Measurements from ENCODE around the gene CCDC74B. TPM values are rescaled to one million over a fixed set of nuclear protein-coding genes. Genes with fewer than 3 reads are reported as not detected.
"Not testable (repeated sequence)": the region's sequence is repeated elsewhere in the genome, so short reads cannot be mapped to it uniquely, and the experiment has no call there.

The CCDC74B gene
- total RNA-seq (under 1 TPM; 0.09 to 0.17 TPM), polyA plus RNA-seq (under 1 TPM in 1 of 2 donors, not detected in 1; 0.09 TPM)

- not testable (repeated sequence) for DNase-seq (ENCODE audit: low spot score); H3K9me3 ChIP-seq (ENCODE audit: control insufficient read depth in 4 of 4, low read length in 3 of 4); H3K9ac ChIP-seq (ENCODE audit: low read depth in 1 of 2, low read length in 2 of 2); H3K36me3 ChIP-seq (ENCODE audit: control insufficient read depth in 4 of 4, insufficient read depth in 3 of 4, low read depth in 1 of 4, low read length in 3 of 4); H3K4me1 ChIP-seq (ENCODE audit: control insufficient read depth in 4 of 4, insufficient read depth in 4 of 4, low read length in 3 of 4); H3K27ac ChIP-seq (ENCODE audit: low read depth in 1 of 2, low read length in 2 of 2); H3K27me3 ChIP-seq (ENCODE audit: control insufficient read depth in 4 of 4, insufficient read depth in 4 of 4, low read length in 3 of 4); H3K4me3 ChIP-seq (ENCODE audit: low read depth in 1 of 3, low read length in 3 of 3)
- 10% methylated on average over 30 of the region's 30 CpGs for WGBS
These were observed at the start of gene CCDC74B for GRCh38 chr2:130145006-130145414. Gene CCDC74B (minus strand): TSS chr2:130145112. CDS start chr2:130144996, 116 bp downstream.

- not testable (repeated sequence) for H3K9me3 ChIP-seq (ENCODE audit: control insufficient read depth in 4 of 4, low read length in 3 of 4); H3K36me3 ChIP-seq (ENCODE audit: control insufficient read depth in 4 of 4, insufficient read depth in 3 of 4, low read depth in 1 of 4, low read length in 3 of 4); H3K4me3 ChIP-seq (ENCODE audit: low read depth in 1 of 3, low read length in 3 of 3); H3K4me1 ChIP-seq (ENCODE audit: control insufficient read depth in 4 of 4, insufficient read depth in 4 of 4, low read length in 3 of 4); H3K27ac ChIP-seq (ENCODE audit: low read depth in 1 of 2, low read length in 2 of 2); DNase-seq (ENCODE audit: low spot score); H3K27me3 ChIP-seq (ENCODE audit: control insufficient read depth in 4 of 4, insufficient read depth in 4 of 4, low read length in 3 of 4); H3K9ac ChIP-seq (ENCODE audit: low read depth in 1 of 2, low read length in 2 of 2)
- WGBS, result 89% methylated on average over 22 of the region's 22 CpGs
These were observed 48.9 kb upstream of the CCDC74B start for GRCh38 chr2:130193824-130194223.

GRCh38 chr2:130192451-130192850 is 47.5 kb upstream of the CCDC74B start:
- not testable (repeated sequence) for H3K27me3 ChIP-seq (ENCODE audit: control insufficient read depth in 4 of 4, insufficient read depth in 4 of 4, low read length in 3 of 4); DNase-seq (ENCODE audit: low spot score); H3K9me3 ChIP-seq (ENCODE audit: control insufficient read depth in 4 of 4, low read length in 3 of 4); H3K9ac ChIP-seq (ENCODE audit: low read depth in 1 of 2, low read length in 2 of 2); H3K4me3 ChIP-seq (ENCODE audit: low read depth in 1 of 3, low read length in 3 of 3); H3K27ac ChIP-seq (ENCODE audit: low read depth in 1 of 2, low read length in 2 of 2); H3K4me1 ChIP-seq (ENCODE audit: control insufficient read depth in 4 of 4, insufficient read depth in 4 of 4, low read length in 3 of 4); H3K36me3 ChIP-seq (ENCODE audit: control insufficient read depth in 4 of 4, insufficient read depth in 3 of 4, low read depth in 1 of 4, low read length in 3 of 4)
- 76% methylated on average over 3 of the region's 3 CpGs for WGBS

- H3K36me3 ChIP-seq (ENCODE audit: control insufficient read depth in 4 of 4, insufficient read depth in 3 of 4, low read depth in 1 of 4, low read length in 3 of 4); H3K27me3 ChIP-seq (ENCODE audit: control insufficient read depth in 4 of 4, insufficient read depth in 4 of 4, low read length in 3 of 4); H3K9ac ChIP-seq (ENCODE audit: low read depth in 1 of 2, low read length in 2 of 2); H3K4me1 ChIP-seq (ENCODE audit: control insufficient read depth in 4 of 4, insufficient read depth in 4 of 4, low read length in 3 of 4); DNase-seq (ENCODE audit: low spot score); H3K4me3 ChIP-seq (ENCODE audit: low read depth in 1 of 3, low read length in 3 of 3); H3K27ac ChIP-seq (ENCODE audit: low read depth in 1 of 2, low read length in 2 of 2); H3K9me3 ChIP-seq (ENCODE audit: control insufficient read depth in 4 of 4, low read length in 3 of 4): not testable (repeated sequence)
- 93% methylated on average over 6 of the region's 6 CpGs for WGBS
These were observed 46.4 kb upstream of the CCDC74B start for GRCh38 chr2:130191319-130191718.

- no peak for DNase-seq (ENCODE audit: low spot score)
- TF ChIP-seq FOXA1 (IDR thresholded peaks at IDR 0.05) (no peak), GABPA (IDR thresholded peaks at IDR 0.05 in 1 of 2, conservative IDR thresholded peaks at IDR 0.05 in 1 of 2) (no peak), HNF4G (IDR thresholded peaks at IDR 0.05) (no peak), JUND (IDR thresholded peaks at IDR 0.05) (no peak), EGR1 (IDR thresholded peaks at IDR 0.05; ENCODE audit: low read depth in 2 of 2) (no peak), ATF3 (IDR thresholded peaks at IDR 0.05) (no peak), TAF1 (conservative IDR thresholded peaks at IDR 0.05) (no peak), RAD21 (IDR thresholded peaks at IDR 0.05) (no peak), NR2F2 (IDR thresholded peaks at IDR 0.05) (no peak), ZBTB33 (IDR thresholded peaks at IDR 0.05) (no peak), CTCF (IDR thresholded peaks at IDR 0.05; ENCODE audit: low read depth, low read length, missing input control) (no peak), MAX (IDR thresholded peaks at IDR 0.05) (no peak), SP1 (IDR thresholded peaks at IDR 0.05) (no peak), RXRA (IDR thresholded peaks at IDR 0.05) (no peak), HNF4A (conservative IDR thresholded peaks at IDR 0.05) (no peak), YY1 (IDR thresholded peaks at IDR 0.05) (no peak)
These were observed 45.3 kb upstream of the CCDC74B start for GRCh38 chr2:130190237-130190636.

More at GRCh38 chr2:130190237-130190636, 45.3 kb upstream of the CCDC74B start:
- Histone ChIP-seq H3K4me1 (ENCODE audit: control insufficient read depth in 4 of 4, insufficient read depth in 4 of 4, low read length in 3 of 4) (no peaks in the 10 kb centered on the region), H3K27ac (ENCODE audit: low read depth in 1 of 2, low read length in 2 of 2) (no peak overlapping the region), H3K9ac (ENCODE audit: low read depth in 1 of 2, low read length in 2 of 2) (no peak overlapping the region), H3K9me3 (ENCODE audit: control insufficient read depth in 4 of 4, low read length in 3 of 4) (no peaks in the 10 kb centered on the region), H3K4me3 (ENCODE audit: low read depth in 1 of 3, low read length in 3 of 3) (no peak overlapping the region), H3K27me3 (ENCODE audit: control insufficient read depth in 4 of 4, insufficient read depth in 4 of 4, low read length in 3 of 4) (no peaks in the 10 kb centered on the region), H3K36me3 (ENCODE audit: control insufficient read depth in 4 of 4, insufficient read depth in 3 of 4, low read depth in 1 of 4, low read length in 3 of 4) (peaks cover 2 to 3% (median 3%) of the 10 kb centered on the region in 4 donors)
- 92% methylated on average over 15 of the region's 15 CpGs for WGBS
